Endometrium (tissue), 2 donors: ENCODE results near the gene GPSM1.
"Not testable (repeated sequence)": the region's sequence is repeated elsewhere in the genome, so short reads cannot be mapped to it uniquely, and the experiment has no call there.

ENCODE experiments used
- FAIRE-seq: peaks from 2 replicates; lab custom pipeline; 2012; peaks lifted over from hg19 to GRCh38; lab: Jason Lieb, UNC
- donor health status: control.
- donor health status: control.

The GPSM1 gene

DNA sequence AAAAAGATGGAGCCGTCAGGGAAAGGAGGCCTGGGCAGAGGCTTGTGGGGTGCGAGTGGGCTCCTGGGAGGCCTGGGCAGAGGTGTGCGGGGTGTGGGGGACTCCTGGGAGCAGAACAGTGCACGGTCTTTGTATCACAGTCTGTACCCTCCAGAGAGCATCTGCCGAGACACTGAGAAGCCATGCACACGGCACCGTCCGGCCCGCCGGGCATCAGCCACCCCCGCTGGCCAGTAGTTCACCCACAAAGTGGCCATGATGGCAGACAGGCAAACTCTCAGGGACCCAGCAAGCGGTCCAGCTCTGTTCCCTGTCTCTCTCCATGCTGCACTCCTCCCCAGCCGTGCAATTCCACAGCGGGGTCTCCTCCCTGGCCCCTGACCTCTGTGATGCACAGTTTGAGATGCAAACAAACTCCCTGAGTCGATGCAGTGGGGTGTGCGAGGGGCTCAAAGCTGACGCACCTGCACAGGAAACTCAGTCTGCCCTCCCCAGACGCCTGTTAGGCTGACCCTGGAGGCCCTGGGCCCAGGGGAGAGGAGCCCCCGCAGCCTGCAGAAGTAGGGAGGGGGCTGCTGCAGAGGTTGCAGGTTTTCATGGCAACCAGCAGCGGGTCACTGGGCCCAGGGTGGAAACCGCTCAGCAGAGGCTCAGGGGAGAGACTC, 9.1 kb upstream of the GPSM1 start:
- FAIRE-seq, result no peak

DNA sequence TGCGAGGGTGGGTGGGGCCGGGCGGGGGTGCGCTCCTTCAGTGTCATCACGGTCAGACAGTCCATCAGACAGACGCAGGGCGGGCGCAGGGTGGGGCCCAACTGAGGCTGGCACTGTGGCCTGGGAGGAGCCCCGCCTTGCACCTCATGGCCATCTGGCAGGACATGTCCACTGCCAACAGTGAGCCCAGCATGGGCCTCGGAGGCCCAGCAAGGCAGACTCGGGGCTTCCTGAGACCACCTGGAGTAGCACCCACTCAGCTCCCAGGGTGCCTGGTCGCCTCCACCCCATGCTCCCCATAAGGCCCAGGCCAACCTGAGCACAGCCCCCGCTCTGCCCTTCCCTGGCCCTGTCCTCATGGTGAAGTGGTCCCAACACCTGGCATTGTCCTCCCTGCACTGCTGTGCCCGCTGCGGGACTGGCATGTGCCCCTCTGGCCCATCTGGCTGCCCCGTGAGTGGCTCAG, 8.5 kb upstream of the GPSM1 start:
- no peak for FAIRE-seq

DNA sequence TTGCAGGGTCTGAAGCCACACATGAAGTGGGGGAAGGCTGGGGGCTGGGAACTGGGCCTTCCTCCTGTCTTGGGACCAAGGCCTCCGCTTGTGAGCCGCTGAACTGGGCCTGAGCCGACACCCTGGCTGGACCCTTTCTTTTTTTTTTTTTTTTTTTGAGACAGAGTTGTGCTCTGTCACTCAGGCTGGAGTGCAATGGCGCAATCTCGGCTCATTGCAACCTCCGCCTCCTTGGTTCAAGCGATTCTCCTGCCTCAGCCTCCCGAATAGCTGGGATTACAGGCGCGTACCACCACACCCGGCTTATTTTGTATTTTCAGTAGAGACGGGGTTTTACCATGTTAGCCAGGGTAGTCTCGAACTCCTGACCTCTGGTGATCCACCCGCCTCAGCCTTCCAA, 8.1 kb upstream of the GPSM1 start:
- not testable (repeated sequence) for FAIRE-seq

DNA sequence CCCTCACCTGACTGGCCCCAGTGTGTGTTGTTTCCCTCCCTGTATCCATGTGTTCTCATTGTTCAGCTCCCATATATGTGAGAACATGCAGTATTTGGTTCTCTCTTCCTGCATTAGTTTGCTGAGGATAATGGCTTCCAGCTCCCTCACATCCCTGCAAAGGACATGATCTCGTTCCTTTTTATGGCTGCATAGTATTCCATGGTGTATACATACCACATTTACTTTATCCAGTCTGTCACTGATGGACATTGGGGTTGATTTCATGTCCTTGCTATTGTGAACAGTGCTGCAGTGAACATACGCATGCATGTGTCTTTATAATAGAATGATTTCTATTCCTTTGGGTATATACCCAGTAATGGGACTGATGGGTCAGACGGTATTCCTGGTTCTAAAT, 7.4 kb upstream of the GPSM1 start:
- not testable (repeated sequence) for FAIRE-seq

DNA sequence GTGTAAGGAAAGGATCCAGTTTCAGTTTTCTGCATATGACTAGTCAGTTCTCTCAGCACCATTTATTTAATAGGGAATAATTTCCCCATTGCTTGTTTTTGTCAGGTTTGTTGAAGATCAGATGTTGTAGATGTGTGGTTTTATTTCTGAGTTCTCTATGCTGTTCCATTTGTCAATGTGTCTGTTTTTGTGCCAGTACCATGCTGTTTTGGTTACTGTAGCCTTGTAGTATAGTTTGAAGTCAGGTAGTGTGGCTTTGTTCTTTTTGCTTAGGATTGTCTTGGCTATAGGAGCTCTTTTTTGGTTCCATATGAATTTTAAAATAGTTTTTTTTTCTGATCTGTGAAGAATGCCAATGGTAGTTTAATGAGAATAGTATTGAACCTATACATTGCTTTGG, 6.4 kb upstream of the GPSM1 start:
- not testable (repeated sequence) for FAIRE-seq

DNA sequence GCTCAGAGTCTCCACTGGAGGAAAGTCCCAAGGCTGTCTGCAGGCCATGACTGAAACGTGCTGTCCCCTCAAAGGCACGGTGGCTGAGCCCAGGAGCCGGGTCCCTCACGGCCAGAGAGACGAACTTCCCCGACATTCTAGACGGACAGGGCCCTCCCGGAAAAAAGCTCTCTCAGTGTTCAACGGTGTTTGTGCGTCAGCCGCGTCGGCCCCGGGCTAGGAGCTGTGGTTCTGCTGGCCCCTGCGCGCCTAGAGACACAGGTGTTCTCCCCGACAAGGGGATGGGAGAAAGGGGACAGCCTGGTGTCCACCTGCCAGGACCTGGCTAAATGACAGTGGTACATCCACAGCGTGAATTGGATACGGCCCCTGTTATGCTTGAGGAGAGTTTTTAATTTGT, 5.8 kb upstream of the GPSM1 start:
- no peak for FAIRE-seq

DNA sequence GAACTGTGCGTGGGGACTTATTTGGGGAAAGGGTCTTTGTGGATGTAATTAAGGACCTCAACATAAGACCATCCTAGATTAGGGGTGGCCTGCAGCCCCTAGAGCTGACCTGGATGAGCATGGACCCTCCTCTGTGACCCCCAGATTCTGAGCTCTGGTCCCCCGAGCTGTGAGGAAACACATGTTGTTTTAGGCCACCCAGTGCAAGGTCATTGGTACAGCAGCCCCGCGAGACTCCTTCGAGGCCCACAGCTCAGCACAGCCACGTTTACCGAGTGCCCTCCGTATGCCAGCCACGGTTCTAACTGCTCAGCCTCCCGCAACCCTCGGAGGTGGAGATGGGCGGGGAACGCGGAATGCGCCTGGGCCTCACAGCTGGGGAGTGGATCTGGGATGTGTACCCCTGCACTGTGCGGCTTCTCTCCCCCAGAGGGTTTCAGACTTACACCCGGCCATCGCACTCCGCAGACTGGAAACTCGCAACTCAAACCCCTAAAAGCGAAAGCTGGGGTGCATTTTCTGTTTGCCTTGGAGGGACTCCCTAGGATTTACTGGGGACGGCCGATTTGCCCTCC, 4.5 kb upstream of the GPSM1 start:
- no peak for FAIRE-seq

DNA sequence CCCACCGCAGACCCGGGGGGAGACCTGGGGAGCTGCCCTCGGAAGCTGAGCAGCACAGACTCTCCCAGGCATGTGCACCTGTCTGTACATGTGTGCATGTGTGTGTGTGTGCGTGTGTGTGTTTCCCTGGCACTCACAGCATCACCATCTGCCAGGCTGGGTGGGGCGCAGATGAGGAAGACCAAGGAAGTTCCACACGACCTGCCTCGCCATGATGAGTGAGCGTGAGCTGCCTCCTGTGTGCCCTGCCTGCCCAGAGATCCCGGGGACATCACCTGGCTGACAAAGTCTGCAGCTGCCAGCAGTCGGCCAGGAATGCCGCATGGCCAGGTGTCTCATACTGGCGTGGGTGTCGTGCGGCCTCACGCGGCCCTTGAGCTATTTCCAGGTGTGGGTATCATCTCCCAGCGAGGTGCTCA, 4.0 kb upstream of the GPSM1 start:
- FAIRE-seq, result no peak

DNA sequence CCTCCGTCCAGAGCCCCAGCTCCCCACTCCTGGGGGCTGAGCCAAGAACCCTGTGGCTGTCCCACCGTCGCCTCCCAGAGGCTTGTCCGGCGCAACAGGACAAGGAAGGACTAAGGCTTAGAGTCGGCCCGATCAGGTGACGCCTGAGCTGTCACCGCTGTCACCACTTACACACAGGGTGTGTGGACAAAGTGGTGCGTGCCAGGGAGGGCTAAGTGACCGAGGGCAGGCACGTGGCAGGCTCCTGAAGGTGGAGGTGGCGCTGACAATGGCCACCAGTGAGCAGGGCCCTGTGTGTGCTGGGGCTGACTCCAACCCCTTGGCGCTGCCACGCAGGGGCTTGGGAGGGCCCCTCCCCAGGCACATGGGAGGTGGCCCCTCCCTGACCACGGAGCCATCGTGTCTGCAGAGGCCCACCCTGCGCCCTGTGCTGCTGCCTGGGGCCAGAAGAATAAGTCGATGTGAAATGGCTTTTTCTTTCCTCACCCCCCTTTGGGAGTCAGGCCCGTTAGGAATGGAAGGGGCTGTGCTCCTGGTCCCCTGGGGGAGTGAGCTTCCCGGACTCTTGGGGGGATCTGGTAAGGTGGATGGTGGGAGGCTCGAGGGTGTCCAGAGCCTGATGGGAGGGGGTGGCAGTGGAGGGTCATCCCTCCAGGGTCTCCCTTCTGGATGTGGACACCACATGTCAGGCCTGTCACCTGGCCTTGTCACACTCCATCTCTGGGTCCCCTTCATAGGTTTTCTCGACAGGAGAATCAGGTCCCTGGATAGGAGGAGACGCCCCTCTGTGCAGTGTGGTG, 2.6 kb upstream of the GPSM1 start:
- no peak for FAIRE-seq

DNA sequence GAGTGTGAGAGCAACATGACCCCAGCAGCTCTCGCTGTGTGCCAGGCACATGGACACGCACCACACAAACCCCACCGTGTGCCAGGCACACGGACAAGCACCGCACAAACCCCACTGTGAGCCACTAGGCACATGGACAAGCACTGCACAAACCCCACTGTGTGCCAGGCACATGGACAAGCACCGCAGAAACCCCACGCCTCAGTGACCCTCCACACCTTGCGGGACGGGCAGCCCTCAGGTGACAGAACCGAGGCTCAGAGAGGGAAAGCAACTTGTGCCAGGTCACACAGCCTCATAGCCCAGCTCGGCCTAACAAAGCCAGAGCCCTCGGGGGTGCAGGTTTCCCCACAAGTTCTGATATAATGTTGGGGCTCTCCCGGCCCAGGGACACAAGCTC, 2.0 kb upstream of the GPSM1 start:
- no peak for FAIRE-seq

DNA sequence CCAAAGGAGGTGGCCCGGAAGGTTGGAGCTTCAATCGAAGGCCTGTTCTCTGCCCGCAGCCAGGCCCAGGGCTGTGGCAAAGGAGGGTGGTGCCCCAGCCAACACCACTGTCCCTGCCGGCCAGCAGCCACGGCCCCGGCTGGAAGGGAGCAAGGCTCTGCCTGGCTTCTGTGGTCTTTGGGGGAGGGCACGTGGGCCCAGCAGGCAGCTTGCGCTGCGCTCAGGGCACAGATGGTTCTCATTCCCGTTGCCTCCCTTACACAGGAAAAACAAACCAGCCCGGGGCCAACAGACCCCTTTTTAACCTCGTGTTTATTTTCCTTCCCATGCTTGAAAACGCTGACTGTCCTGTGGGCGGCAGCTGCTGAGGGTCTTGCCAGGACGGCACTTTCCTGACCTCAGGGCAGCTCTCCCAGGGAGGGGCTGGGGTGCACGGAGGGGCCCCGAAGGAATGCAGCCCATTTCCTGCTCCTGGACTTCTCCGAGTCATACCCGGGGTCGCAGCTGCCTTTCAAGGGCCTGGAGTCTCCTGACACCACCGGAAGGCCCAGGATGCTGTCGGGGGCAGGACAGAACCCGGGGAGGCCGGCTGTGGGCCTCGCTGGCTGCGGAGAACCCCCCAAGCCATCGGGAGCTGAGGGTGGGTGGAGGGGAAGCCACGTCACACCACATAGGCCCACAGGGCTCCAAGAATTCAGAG, 1.1 kb upstream of the GPSM1 start:
- FAIRE-seq, result peak; percentile 43

DNA sequence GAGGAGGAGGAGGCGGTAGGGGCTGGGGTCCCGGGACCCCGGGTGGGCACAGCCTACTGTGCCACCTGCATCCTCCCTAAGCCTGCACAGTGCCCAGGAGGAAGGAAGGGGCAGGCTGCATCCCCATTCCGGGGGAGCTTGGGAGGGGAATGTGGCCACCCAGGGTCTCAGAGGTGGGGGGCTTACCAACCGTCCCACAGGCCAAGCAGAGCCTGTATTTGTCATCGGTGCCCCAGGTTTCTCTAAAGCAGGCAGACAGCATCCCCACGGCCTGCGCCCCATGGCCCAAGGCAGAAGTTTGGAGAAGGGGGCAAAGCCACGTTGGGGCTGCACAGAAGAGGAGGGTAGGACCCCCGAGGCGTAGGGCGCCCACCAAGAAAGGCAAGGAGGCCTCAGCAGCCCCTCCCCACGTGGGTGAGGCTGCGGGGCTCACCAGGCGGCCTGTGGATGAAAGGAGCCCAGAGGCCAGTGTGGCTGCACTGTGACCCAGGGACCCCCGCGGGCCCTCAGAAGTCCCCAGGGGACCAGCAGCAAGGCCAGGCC, 507 bp upstream of the GPSM1 start:
- no peak for FAIRE-seq

DNA sequence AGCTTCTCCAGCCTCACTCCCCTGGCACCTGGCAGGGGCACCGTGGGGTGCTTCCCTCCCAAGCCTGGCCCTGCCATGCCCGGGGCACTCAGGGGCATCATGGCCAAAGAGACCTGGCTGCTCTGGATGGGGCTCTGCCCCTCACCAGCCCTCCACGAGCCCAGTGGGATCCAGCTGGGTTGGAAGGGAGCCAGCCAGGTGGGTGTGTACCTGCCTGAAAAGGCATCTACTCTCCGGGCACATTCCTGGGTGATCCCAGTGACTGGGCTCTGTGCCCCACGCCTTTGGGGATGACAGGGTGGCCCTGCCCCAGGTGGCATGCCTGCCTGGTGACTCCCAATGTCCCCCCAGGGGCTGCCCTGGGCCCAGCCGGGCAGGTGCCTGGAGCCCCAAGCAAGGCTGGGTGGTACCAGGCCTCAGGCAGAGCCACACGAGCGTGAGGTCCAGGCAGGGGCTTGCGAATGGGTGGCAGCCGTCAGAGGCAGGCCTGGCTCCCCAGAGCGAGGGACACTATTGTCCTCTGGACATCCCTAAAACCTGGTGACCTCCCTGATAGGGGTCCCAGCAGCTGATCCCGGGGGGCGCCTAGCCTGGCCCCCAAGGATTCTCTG, 777 bp downstream of the GPSM1 start:
- FAIRE-seq, result no peak

DNA sequence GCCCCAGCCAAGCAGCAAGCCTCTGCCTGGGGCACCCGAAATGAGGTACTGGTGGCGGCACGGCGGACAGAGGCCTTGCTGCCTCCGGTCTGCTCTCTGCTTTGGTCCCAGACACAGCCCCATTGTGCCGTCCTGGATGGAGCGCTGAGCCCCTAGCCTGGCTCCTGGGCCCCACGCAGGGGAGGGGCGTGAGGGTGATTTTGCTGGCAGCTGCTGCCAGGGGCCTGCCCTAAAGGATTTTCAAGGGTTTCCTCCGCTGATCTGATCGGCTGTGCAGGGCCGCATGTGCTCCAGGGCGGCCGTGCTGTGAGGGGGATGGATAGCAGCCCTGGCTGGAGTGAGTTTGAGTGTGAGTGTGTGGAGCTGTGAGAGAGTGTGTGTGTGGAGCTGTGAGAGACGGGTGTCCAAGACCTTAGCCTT, 1.3 kb downstream of the GPSM1 start:
- no peak for FAIRE-seq

DNA sequence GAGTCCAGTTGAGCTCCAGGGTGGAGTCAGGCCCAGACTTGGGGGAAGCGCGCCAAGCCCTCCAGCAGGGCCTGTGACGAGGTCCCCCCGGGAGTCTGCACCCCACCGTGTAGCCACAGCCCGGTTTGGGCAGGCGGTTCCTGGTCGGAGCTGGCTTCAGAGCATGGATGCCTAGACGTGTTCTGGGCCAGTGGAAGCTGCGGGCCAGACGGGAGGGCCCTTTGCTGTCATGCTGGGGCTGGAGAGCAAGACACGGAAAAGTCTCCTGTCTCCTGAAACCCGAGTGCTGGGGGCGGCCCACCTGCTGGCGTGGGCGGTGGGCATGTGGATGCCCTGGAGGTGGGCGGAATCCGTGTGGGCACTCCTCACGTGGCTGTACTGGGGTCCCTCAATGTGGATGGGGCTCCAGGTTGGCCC, 1.9 kb downstream of the GPSM1 start:
- no peak for FAIRE-seq

DNA sequence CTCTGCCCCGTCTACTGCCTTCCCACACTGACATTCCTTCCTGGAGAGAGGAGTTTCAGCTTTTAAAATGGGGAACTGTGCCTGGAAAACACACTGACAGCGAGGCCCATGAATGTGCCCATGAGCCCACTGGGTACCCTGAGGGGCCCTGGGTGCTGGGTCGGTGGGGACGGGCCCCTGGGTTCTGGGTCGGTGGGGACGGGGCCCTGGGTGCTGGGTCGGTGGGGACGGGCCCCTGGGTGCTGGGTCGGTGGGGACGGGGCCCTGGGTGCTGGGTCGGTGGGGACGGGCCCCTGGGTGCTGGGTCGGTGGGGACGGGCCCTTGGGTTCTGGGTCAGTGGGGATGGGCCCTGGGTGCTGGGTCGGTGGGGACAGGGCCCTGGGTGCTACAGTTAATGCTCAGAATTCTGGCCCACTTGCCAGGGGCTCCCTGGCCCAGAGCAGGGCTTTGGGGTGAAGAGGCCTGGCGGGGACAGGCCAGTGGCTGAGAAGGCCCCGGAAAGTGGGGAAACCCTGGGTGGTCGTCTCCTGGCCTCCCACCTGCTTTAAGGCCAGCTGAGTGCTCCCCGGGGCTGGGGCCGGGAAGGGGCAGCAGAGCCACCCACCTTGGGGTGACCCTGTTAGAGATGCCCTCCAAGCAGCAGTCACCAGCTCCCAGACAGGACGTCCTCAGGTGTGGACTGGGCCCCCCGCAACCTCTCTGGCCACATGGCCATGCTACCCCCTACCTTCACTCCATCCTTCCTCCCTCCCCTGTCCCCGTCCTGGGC, 2.5 kb downstream of the GPSM1 start:
- no peak for FAIRE-seq

DNA sequence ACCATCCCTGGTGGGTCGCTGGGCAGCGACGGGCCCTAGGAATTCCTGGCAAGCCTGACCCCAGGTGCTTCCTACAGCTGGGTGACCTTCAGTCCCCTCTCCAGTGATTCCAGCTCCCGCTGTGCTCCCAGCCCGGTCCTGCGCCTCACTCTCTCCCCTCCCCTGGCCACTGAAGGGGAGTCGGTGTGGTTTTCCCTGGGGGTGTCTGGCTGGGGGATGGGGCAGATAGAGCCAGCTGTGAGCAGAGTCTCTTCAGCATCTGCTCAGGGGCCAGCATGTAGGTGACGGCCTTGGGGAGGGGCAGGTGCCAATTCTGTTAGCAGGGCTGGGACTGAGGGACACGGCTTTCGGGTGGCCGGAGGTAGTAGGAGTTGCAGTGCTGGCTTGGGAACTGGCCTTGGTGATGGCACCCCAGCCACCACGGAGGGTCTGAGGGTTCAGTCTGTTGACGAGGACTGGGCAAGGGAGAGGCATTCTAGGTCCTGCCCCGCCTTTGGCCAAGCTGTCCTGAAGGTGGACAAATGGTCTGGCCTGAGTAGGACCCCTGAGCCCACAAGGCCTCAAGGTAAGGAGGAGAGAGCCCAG, 3.2 kb downstream of the GPSM1 start:
- FAIRE-seq, result no peak

DNA sequence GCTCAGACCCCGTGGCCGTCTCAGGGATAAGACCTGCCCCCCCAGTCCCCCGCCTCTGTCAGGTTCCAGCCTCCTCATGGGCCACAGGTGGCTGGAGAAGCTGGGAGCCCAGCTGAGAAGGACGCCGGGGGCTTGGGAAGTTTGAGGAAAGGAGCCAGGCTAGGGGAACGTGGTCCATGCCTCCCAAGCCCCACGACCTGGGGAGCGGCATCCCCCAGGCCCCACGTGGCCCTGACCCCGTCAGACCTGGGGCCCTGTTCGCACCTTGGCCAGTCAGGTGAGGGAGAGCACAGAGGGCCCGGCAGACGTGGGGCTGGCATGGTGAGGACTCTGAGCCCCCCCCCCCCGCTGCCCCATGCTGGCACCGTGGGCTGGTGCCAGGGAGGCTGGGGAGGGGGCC, 3.7 kb downstream of the GPSM1 start:
- no peak for FAIRE-seq

DNA sequence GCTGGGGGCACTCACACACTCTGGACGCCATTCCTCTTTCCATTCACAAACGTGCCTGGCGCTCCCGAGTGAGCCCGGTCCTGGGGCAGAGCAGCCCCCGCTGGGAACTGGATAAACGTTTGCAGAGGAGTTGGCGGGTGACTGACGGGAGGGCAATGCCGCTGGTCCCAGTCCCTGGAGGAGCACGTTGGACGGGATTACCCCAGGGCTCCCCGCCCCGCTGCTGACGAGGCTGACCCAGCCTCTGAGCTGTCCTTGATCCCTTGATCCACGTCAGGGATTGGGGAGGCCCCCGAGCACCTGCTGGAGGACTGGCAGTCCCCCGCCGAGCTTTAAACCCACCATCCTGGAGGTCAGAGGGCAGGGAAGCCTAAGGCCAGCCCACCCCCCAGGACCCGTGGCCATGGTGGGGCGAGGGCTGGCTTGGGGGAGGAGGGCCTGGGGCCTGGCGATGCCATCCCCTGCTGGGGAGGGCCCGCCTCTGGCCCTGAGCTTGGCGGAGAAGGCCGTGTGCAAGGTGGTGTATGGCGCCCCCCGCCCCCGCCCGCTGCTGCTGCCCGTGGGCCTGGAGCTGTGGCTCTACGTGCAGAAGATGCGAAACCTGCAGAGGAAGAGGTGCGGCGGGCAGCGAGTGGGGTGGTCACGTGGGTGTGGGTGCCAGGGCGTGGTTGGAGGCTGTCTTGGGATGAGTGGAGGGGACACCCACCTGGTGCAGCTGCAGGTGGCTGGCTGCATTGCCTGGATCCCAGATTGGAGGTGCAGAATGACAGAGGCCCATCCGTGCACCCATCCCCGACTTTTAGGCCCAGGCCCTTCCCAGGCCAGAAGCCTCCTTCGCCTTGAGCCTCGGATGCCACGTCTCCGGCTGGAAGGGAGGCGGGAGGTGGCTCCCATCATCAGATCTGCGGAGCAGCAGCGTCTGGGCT, 4.5 kb downstream of the GPSM1 start:
- no peak for FAIRE-seq
